IMR-90 (cell line): Measurements from ENCODE around the gene KIRREL1. TPM values are rescaled to one million over a fixed set of nuclear protein-coding genes. Genes with fewer than 3 reads are reported as not detected.

Experiments
- ATAC-seq: fragments of 200-7000 bp; cut with Tn5 transposase; 2 replicates; pipeline ENCODE4 v1.9.1; 2020; ENCODE audit warnings: low read depth, mild to moderate bottlenecking, moderate library complexity
- BruUV-seq: library from RNA; stranded (reverse); fragments of 400-500 nt; replicated peaks from 2 replicates; lab custom pipeline; 2021; lab: Mats Ljungman, UMichigan
- CTCF ChIA-PET: fragments of 300-600 bp; formaldehyde crosslinking; extraction: SDS; loops from one replicate; lab custom pipeline; 2021; ENCODE audit warnings: antibody characterized with exemption; lab: Yijun Ruan, JAX
- POLR2A ChIA-PET: fragments of 300-600 bp; sonication (Branson Sonifier 250); formaldehyde crosslinking; loops from one replicate; lab custom pipeline; 2022; ENCODE audit warnings: antibody characterized with exemption; ENCODE audit not compliant: unreplicated experiment; lab: Charles Lee
- DNase-seq: peaks from one replicate; pipeline ENCODE4 v3.0.0; 2013
- H2AFZ ChIP-seq: replicated peaks from 2 replicates; pipeline ENCODE3; 2013; ENCODE audit warnings: low read length, mild to moderate bottlenecking; ENCODE audit not compliant: poor library complexity
- H2AK5ac ChIP-seq: 2 replicates; pipeline ENCODE4 v1.6.1; 2013; ENCODE audit warnings: low read depth, low read length, inconsistent platforms
- H2AK9ac ChIP-seq: replicated peaks from 2 replicates; pipeline ENCODE3; 2013; ENCODE audit warnings: mild to moderate bottlenecking, low read depth, low read length, moderate library complexity; ENCODE audit not compliant: poor library complexity
- H2BK120ac ChIP-seq: 2 replicates; pipeline ENCODE4 v1.6.1; 2013; ENCODE audit warnings: low read depth, low read length, inconsistent platforms
- H2BK15ac ChIP-seq: 3 replicates; pipeline ENCODE4 v1.6.1; 2013; ENCODE audit warnings: low read depth, low read length, inconsistent platforms
- H2BK20ac ChIP-seq: 2 replicates; pipeline ENCODE4 v1.6.1; 2013; ENCODE audit warnings: low read depth, mild to moderate bottlenecking, inconsistent platforms, low read length, moderate library complexity
- H2BK5ac ChIP-seq: 2 replicates; pipeline ENCODE4 v1.6.1; 2013; ENCODE audit warnings: mild to moderate bottlenecking, low read depth, low read length, inconsistent platforms; ENCODE audit not compliant: poor library complexity, severe bottlenecking
- H3K14ac ChIP-seq: replicated peaks from 2 replicates; pipeline ENCODE4 v1.6.1; 2013; ENCODE audit warnings: low read depth, low read length, inconsistent platforms
- H3K18ac ChIP-seq: 2 replicates; pipeline ENCODE4 v1.6.1; 2013; ENCODE audit warnings: low read depth, low read length, control low read depth
- H3K23ac ChIP-seq: 2 replicates; pipeline ENCODE4 v1.6.1; 2013; ENCODE audit warnings: low read depth, low read length, inconsistent platforms
- H3K27ac ChIP-seq: 2 replicates; pipeline ENCODE4 v1.5.1; 2013; ENCODE audit warnings: mild to moderate bottlenecking, control low read depth, low read length; ENCODE audit not compliant: insufficient read depth
- H3K27me3 ChIP-seq: 2 replicates; pipeline ENCODE4 v1.6.1; 2013; ENCODE audit warnings: low read length; ENCODE audit not compliant: control insufficient read depth, insufficient read depth
- H3K36me3 ChIP-seq: 2 replicates; pipeline ENCODE4 v1.6.1; 2013; ENCODE audit warnings: low read length, mixed read lengths; ENCODE audit not compliant: control insufficient read depth, insufficient read depth
- H3K4ac ChIP-seq: 2 replicates; pipeline ENCODE4 v1.6.1; 2013; ENCODE audit warnings: low read depth, low read length, inconsistent platforms
- H3K4me1 ChIP-seq: 2 replicates; pipeline ENCODE4 v1.6.1; 2013; ENCODE audit warnings: low read length, mixed read lengths; ENCODE audit not compliant: control insufficient read depth, insufficient read depth
- H3K4me2 ChIP-seq: 2 replicates; pipeline ENCODE4 v1.6.1; 2013; ENCODE audit warnings: low read depth, mild to moderate bottlenecking, control low read depth, low read length, moderate library complexity
- H3K4me3 ChIP-seq: 2 replicates; pipeline ENCODE4 v1.5.1; 2013; ENCODE audit warnings: low read depth, mild to moderate bottlenecking, control low read depth, low read length, moderate library complexity; ENCODE audit not compliant: insufficient read depth
- H3K56ac ChIP-seq: 2 replicates; pipeline ENCODE4 v1.6.1; 2013; ENCODE audit warnings: low read length, inconsistent platforms; ENCODE audit not compliant: insufficient read depth; ENCODE audit errors: extremely low read depth
- H3K79me1 ChIP-seq, 2 experiments: 2 replicates each; pipeline ENCODE4 v1.6.1; 2013; ENCODE audit warnings: low read length in 2 of 2, inconsistent platforms in 1 of 2, low read depth in 1 of 2
- H3K9ac ChIP-seq: 2 replicates; pipeline ENCODE4 v1.6.1; 2013; ENCODE audit warnings: low read depth, low read length, control low read depth
- H3K9me1 ChIP-seq: 2 replicates; pipeline ENCODE4 v1.6.1; 2013; ENCODE audit warnings: low read length, inconsistent platforms; ENCODE audit not compliant: insufficient read depth
- H3K9me3 ChIP-seq: 2 replicates; pipeline ENCODE4 v1.6.1; 2013; ENCODE audit warnings: low read length; ENCODE audit not compliant: control insufficient read depth, insufficient read depth
- H4K20me1 ChIP-seq: 2 replicates; pipeline ENCODE4 v1.6.1; 2013; ENCODE audit warnings: low read length, inconsistent platforms; ENCODE audit not compliant: insufficient read depth
- H4K5ac ChIP-seq: 2 replicates; pipeline ENCODE4 v1.6.1; 2013; ENCODE audit warnings: mild to moderate bottlenecking, low read depth, low read length, control low read depth
- H4K8ac ChIP-seq, 2 experiments: 2 replicates each; pipeline ENCODE4 v1.6.1; 2013; ENCODE audit warnings: low read depth in 2 of 2, low read length in 2 of 2, control low read depth in 1 of 2, inconsistent platforms in 1 of 2
- H4K91ac ChIP-seq: 2 replicates; pipeline ENCODE4 v1.6.1; 2013; ENCODE audit warnings: low read depth, low read length, inconsistent platforms; ENCODE audit not compliant: insufficient read depth
- BHLHE40 ChIP-seq: fragments of 150-350 bp; IDR thresholded peaks from 2 replicates; pipeline ENCODE4 v1.6.1; 2016; ENCODE audit warnings: mild to moderate bottlenecking, low read depth, low read length
- MAFK ChIP-seq: IDR thresholded peaks from 2 replicates; pipeline ENCODE4 v1.6.1; 2012; ENCODE audit warnings: low read depth, low read length, improper control_type of control experiment
- MAZ ChIP-seq: IDR thresholded peaks from 2 replicates; pipeline ENCODE4 v1.6.1; 2012; ENCODE audit warnings: low read depth, mild to moderate bottlenecking, low read length, improper control_type of control experiment, moderate library complexity, borderline replicate concordance
- MXI1 ChIP-seq: IDR thresholded peaks from 2 replicates; pipeline ENCODE4 v1.6.1; 2012; ENCODE audit warnings: low read depth, mild to moderate bottlenecking, low read length, moderate library complexity, borderline replicate concordance
- USF2 ChIP-seq: fragments of 150-350 bp; IDR thresholded peaks from 2 replicates; pipeline ENCODE4 v1.6.1; 2017; ENCODE audit warnings: mild to moderate bottlenecking, antibody characterized with exemption, low read length, low read depth
- whole genome bisulfite sequencing, 2 experiments: methylation state at CpG; one replicate each; pipeline versions ENCODE4 v1.1.5 to v1.1.7; 2013; ENCODE audit warnings: missing lambda C conversion rate in 2 of 2; ENCODE audit not compliant: insufficient read length in 1 of 2; ENCODE audit errors: extremely low coverage in 2 of 2; 5-methylcytosine and 5-hydroxymethylcytosine counted together
- dilution Hi-C: fragments of 300-500 bp; cut with HindIII; formaldehyde crosslinking; loops from one replicate; pipeline ENCODE4 v1.14.3; 2018; ENCODE audit warnings: low sequenced_read_pairs; ENCODE audit not compliant: unreplicated experiment
- in situ Hi-C: fragments of 300-500 bp; cut with MboI; formaldehyde crosslinking; loops from 3 replicates; pipeline ENCODE4 v1.14.3; 2019; ENCODE audit warnings: low sequenced_read_pairs, inconsistent platforms, mixed read lengths
- intact Hi-C: fragments of 100-400 bp; cut with micrococcal nuclease; formaldehyde crosslinking; loops from 2 replicates; pipeline ENCODE4 v1.10.0; 2022
- polyA plus RNA-seq, 3 experiments: library from polyadenylated mRNA; depleted of rRNA; stranded (reverse); fragments of >200 nt; gene quantifications; 2 replicates each; pipeline ENCODE4 v1.2.3, GENCODE V29; 2012; ENCODE audit warnings: low replicate concordance in 1 of 3
- total RNA-seq: library from RNA; depleted of rRNA; stranded (reverse); fragments of >200 nt; gene quantifications from 2 replicates; pipeline ENCODE4 v1.2.3, GENCODE V29; 2012

Gene KIRREL1
- total and polyA plus RNA-seq, 2 of the 4 experiments (the other 2 are of a cell fraction): 58.1 to 64.7 TPM

GRCh38 chr1:158002631-158003405 is 9.4 kb downstream of the KIRREL1 start:
- intact Hi-C loops: loop anchor here (2.0 kb wide), 1 partner anchor 34 kb away; no protein-coding TSS in a partner anchor
- POLR2A ChIA-PET: interaction anchor here (0.6 to 1.3 kb wide), 2 partner anchors 8 to 1027 kb away, joined by 3 read pairs; no protein-coding TSS in a partner anchor
- H4K91ac ChIP-seq: peak overlapping the region; percentile 97
- peak overlapping the region; percentile 97 for H3K4ac ChIP-seq
- H4K5ac ChIP-seq: peak overlapping the region; percentile 81
- H3K36me3 ChIP-seq: peaks cover 3% of the 10 kb centered on the region; the same call in 1 of the 2 replicates
- TF ChIP-seq MAFK (no peak), USF2 (no peak), MXI1 (no peak), MAZ (peak; percentile 43; the same call in 1 of the 2 replicates), BHLHE40 (no peak)
- H2AFZ ChIP-seq: peak overlapping the region; percentile 37
- H3K79me1 ChIP-seq: peaks cover 6 to 93% of the 10 kb centered on the region in 2 experiments; a peak in 3 of 4 replicates
- peak overlapping the region; percentile 97 for H3K23ac ChIP-seq
- H3K9me3 ChIP-seq: no peaks in the 10 kb centered on the region
- BruUV-seq: no TSS peak
- peaks cover 48% of the 10 kb centered on the region for H4K20me1 ChIP-seq
- peak overlapping the region; percentile 93 for H3K27ac ChIP-seq
- H3K56ac ChIP-seq: peak overlapping the region; percentile 91
- DNase-seq (peak; percentile 61), ATAC-seq (peak; percentile 50)
- H2AK5ac ChIP-seq: peak overlapping the region; percentile 93
- peak overlapping the region; percentile 85 for H3K18ac ChIP-seq
- peak overlapping the region; percentile 64 for H3K9ac ChIP-seq
- H2AK9ac ChIP-seq: peak overlapping the region; percentile 96
- peaks cover 53% of the 10 kb centered on the region for H3K9me1 ChIP-seq
- dilution Hi-C loops: no loop called here
- in situ Hi-C loops: no loop called here
- H3K14ac ChIP-seq: peak overlapping the region; percentile 90
- CTCF ChIA-PET: interaction anchor here (0.7 to 1.5 kb wide), 4 partner anchors 9 to 93 kb away, joined by 3 to 4 read pairs (median 3); no protein-coding TSS in a partner anchor
- peak overlapping the region; percentile 95 for H2BK120ac ChIP-seq
- H2BK15ac ChIP-seq: peak overlapping the region; percentile 77; the same call in 2 of the 3 replicates
- H3K4me3 ChIP-seq: no peak overlapping the region
- WGBS, 2 experiments: no CpG with 5 or more reads among the region's 14 CpGs
- peak overlapping the region; percentile 18 to 95 for H4K8ac ChIP-seq
- peak overlapping the region; percentile 56 for H3K4me2 ChIP-seq
- no peaks in the 10 kb centered on the region for H3K27me3 ChIP-seq
- peak overlapping the region; percentile 88 for H2BK20ac ChIP-seq
- H3K4me1 ChIP-seq: peaks cover 61% of the 10 kb centered on the region
- H2BK5ac ChIP-seq: peak overlapping the region; percentile 94
